Spinal cord (tissue), 10 donors: ENCODE measurements around the gene DGKB. TPM values are rescaled to one million over a fixed set of nuclear protein-coding genes. Genes with fewer than 3 reads are reported as not detected.

ENCODE experiments used
- DNase-seq, 6 donors: peaks; one replicate each; pipeline versions ENCODE4 v3.0.0 to v3.0.0-alpha.2; 2013 to 2015; ENCODE audit warnings: low spot score in 6 of 6, low read depth in 4 of 6
- H3K27ac ChIP-seq: one replicate; pipeline ENCODE4 v1.5.1; 2013; ENCODE audit warnings: low read depth, low read length, control low read depth
- H3K27me3 ChIP-seq: one replicate; pipeline ENCODE4 v1.6.1; 2013; ENCODE audit warnings: low read length; ENCODE audit not compliant: control insufficient read depth, insufficient read depth
- H3K36me3 ChIP-seq: one replicate; pipeline ENCODE4 v1.6.1; 2013; ENCODE audit warnings: low read length; ENCODE audit not compliant: control insufficient read depth, insufficient read depth
- H3K4me1 ChIP-seq: one replicate; pipeline ENCODE4 v1.6.1; 2013; ENCODE audit warnings: low read length; ENCODE audit not compliant: control insufficient read depth, insufficient read depth
- H3K4me3 ChIP-seq: one replicate; pipeline ENCODE4 v1.5.1; 2013; ENCODE audit warnings: low read depth, low read length, control low read depth
- H3K9me3 ChIP-seq: one replicate; pipeline ENCODE4 v1.6.1; 2013; ENCODE audit warnings: low read length; ENCODE audit not compliant: control insufficient read depth, insufficient read depth
- WGBS: methylation state at CpG from one replicate; pipeline ENCODE4 v1.1.5; 2013; ENCODE audit warnings: missing lambda C conversion rate; ENCODE audit not compliant: insufficient coverage; 5-methylcytosine and 5-hydroxymethylcytosine counted together
- polyA plus RNA-seq, 2 donors: library from polyadenylated mRNA; unstranded; fragments of 120-200 nt; gene quantifications; one replicate each; pipeline ENCODE4 v1.2.1, GENCODE V29; 2013; ENCODE audit not compliant: insufficient read length in 2 of 2
- total RNA-seq, 2 donors: library from RNA; depleted of rRNA in 1 of 2; stranded (reverse); fragments of 120-200 nt in 1 of 2; fragments of >200 nt in 1 of 2; gene quantifications; one replicate each; pipeline versions ENCODE4 v1.2.3 to v1.2.4, GENCODE V29; 2013 to 2014
- donor health status: healthy.

Gene DGKB
- total and polyA plus RNA-seq, 4 donors: 13.6 to 31.4 (median 20.2) TPM

DNA sequence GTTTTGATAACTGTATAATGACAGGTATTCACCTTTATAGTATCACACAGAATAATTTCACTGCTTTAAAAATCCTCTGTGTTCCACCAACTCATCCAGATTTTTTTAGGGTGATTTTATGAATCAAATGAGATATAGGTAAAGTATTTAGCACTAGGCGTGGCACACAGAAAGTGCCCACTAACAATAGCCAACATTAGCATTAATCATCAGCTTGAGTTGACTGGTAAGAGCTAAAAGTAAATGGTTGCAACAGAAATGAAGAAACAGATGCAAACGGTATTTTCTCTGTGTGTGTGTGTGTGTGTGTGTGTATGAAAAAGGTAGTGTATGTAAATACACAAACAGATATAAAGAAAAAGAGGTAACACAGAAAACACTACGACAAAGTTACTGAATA lies 534.3 kb downstream of the DGKB start:
- H3K9me3 ChIP-seq: no peaks in the 10 kb centered on the region
- WGBS: no CpG with 5 or more reads among the region's 3 CpGs
- H3K4me1 ChIP-seq: no peaks in the 10 kb centered on the region
- H3K27ac ChIP-seq: no peak overlapping the region
- DNase-seq: no peak
- H3K4me3 ChIP-seq: no peak overlapping the region
- H3K27me3 ChIP-seq: no peaks in the 10 kb centered on the region
- no peaks in the 10 kb centered on the region for H3K36me3 ChIP-seq

DNA sequence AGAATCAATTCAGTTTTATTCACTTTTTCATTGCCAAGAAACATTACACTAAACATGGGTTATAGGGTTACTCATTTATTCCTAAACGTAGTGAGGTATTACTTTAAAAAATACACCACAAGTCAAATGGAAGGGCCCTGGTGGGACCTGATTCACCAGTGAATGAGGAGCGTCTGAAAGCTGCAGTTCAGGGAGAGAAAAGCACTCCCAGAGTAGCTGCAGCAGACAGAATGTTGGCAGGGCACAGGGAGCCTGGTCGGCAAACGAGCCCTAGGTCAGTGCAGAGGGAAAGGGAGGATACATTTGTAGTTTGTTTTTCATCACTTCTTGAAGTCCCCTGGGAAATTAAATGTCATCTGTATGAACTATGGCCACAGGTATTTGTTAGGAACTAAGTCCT lies 551.4 kb downstream of the DGKB start:
- Histone ChIP-seq H3K27me3 (no peaks in the 10 kb centered on the region), H3K9me3 (no peaks in the 10 kb centered on the region), H3K4me3 (no peak overlapping the region), H3K27ac (no peak overlapping the region), H3K36me3 (no peaks in the 10 kb centered on the region), H3K4me1 (no peaks in the 10 kb centered on the region)
- DNase-seq: peak in 2 of 6 donors; percentile 14 to 26
- WGBS: 20% methylated on average over 3 of the region's 4 CpGs

DNA sequence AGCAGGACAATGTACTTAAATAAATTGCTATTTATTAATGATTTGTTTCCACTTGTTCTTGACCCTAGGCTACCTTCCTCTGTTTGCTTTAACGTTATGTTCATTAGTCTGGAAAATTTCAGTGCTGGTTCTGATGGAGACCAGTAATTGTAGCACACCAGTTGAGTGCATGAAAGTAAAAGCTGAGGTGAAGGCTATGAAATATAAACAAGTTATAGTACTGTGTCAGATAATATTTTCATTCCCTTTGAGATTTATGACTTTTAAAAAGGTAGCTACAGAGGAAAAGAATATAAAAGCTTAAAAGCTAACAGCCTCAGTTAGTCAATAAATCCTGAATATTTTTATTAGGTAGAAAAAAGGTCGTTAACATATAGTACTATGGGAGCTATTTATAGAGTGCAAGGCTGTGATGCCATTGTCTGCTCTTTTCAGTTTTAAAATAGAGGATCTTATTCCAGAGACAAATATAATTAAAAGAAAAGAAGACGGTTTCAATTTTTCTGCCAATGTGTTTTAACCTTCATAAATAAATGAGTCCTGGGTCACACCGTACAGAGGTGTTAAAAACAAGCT lies 561.3 kb downstream of the DGKB start:
- Histone ChIP-seq H3K4me3 (no peak overlapping the region), H3K4me1 (no peaks in the 10 kb centered on the region), H3K27ac (no peak overlapping the region), H3K36me3 (no peaks in the 10 kb centered on the region), H3K9me3 (no peaks in the 10 kb centered on the region), H3K27me3 (no peaks in the 10 kb centered on the region)
- DNase-seq: no peak
- no CpG with 5 or more reads among the region's 4 CpGs for WGBS

DNA sequence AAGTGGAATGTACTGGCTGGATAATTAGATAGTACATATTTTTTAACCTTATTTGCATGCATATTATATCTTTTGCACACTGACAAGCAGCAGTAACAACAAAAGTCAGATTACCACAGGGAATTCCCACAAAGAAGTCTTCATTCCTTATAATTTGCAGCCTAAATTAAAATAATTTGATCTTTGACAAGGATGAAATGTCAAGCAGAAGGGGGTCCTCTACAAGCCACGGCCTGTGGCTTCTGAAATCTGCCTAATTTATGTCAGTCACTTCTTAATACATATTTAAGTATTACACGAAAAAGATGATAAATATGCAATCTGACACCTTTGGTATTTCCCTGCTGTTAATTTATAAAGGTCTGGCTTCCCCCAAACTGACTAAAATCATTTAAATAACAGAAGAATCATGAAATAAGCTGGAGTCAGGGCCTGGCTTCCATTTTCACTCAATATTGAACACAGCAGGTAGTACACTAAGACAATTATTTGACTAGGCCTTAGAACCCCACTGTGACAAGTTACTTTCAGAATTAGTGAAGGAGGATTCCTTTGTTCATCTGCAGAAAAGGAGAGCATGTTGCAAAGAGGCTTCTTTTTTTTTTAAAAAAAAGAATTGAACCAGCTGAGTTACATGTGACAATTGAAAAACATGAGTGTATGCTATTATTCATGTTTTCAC lies 562.0 kb downstream of the DGKB start:
- Histone ChIP-seq H3K27ac (no peak overlapping the region), H3K4me1 (no peaks in the 10 kb centered on the region), H3K4me3 (no peak overlapping the region), H3K27me3 (no peaks in the 10 kb centered on the region), H3K36me3 (no peaks in the 10 kb centered on the region), H3K9me3 (no peaks in the 10 kb centered on the region)
- DNase-seq: peak in 2 of 6 donors; percentile 50 to 56
- no CpG with 5 or more reads among the region's 2 CpGs for WGBS

DNA sequence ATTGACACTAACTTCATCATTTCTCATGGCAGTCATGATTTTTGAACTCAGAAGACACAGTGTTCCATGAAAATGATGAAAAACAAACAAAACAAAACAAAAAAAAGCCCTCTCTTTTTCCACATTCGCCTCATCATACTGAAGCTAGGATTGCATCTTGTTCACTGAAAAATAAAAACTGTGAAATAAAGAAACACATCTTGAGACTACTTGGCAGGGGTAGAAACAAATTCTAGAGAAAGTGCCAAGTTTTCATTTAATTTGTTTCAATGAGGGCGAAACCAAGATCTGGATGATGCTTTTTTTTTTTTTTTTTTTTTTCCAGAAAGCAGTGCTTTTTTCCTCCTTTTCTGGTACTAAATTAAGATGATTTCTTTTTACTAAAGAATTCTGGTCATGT lies 562.7 kb downstream of the DGKB start:
- no CpG with 5 or more reads among the region's 2 CpGs for WGBS
- no peak overlapping the region for H3K4me3 ChIP-seq
- H3K27me3 ChIP-seq: no peaks in the 10 kb centered on the region
- no peaks in the 10 kb centered on the region for H3K9me3 ChIP-seq
- no peaks in the 10 kb centered on the region for H3K4me1 ChIP-seq
- no peak overlapping the region for H3K27ac ChIP-seq
- H3K36me3 ChIP-seq: no peaks in the 10 kb centered on the region
- DNase-seq: peak in 1 of 6 donors; percentile 65

DNA sequence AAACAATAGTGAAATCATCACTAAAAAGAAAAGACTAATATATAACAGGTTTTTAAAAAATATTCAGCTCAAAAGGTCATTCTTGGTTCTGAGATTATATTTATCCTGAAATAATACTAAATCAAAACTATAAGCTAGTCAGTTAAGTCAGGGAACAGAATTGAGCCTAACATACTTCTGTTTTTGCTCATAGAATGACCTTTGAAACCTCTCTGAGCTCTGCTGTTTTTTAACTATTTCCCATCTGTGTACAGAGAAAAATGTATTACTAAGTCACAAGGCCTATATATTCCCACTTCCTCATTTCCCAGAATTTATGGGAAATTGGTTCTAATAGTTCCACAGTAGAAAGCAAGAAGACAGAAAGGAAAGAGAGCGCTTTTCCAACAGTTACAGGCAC lies 566.3 kb downstream of the DGKB start:
- no peaks in the 10 kb centered on the region for H3K9me3 ChIP-seq
- no peaks in the 10 kb centered on the region for H3K4me1 ChIP-seq
- H3K27me3 ChIP-seq: no peaks in the 10 kb centered on the region
- WGBS: 100% methylated on average over 1 of the region's 1 CpG
- H3K27ac ChIP-seq: no peak overlapping the region
- no peaks in the 10 kb centered on the region for H3K36me3 ChIP-seq
- no peak for DNase-seq
- H3K4me3 ChIP-seq: no peak overlapping the region

DNA sequence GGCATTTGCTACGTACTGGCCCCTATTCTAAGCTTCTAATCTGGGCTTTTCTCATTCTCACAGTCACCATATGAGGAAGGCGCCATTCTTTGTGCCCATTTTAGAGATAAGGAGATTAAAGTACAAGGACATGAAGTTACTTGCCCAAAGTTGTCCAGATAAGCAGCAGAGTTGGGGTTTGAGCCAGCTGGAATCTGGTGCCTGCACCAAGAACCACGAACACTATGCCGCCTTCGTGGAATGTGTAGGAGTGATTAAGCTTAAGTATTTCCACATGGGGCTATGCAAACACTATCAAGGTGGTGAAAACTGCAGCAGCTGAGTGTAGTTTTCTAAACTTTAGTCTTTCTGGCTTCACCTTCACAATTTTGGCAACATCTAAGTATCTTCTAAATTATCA lies 570.4 kb downstream of the DGKB start:
- Histone ChIP-seq H3K4me3 (no peak overlapping the region), H3K4me1 (no peaks in the 10 kb centered on the region), H3K36me3 (no peaks in the 10 kb centered on the region), H3K9me3 (no peaks in the 10 kb centered on the region), H3K27me3 (no peaks in the 10 kb centered on the region), H3K27ac (no peak overlapping the region)
- WGBS: 54% methylated on average over 3 of the region's 5 CpGs
- no peak for DNase-seq

DNA sequence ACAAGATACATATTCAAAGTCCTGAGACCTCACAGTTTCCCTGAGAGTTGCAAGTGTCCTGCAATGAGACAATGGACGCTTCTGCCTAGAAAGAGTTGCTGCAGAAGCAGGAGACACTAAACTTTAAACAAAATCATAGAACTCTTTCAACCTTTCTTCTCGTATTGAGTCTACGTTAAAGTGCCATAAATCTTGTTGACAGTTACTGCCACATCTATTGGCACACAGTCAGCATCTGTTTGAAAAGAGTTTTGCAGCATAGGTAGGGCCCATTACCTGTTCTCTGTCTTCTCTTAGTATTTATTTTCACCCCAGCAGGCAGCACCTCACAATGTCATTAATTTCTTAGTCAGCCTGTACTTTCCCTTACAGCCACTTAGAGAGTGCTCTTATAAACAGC lies 577.8 kb downstream of the DGKB start:
- no CpG with 5 or more reads among the region's 3 CpGs for WGBS
- Histone ChIP-seq H3K4me1 (no peaks in the 10 kb centered on the region), H3K9me3 (peaks cover 2% of the 10 kb centered on the region), H3K36me3 (no peaks in the 10 kb centered on the region), H3K27me3 (no peaks in the 10 kb centered on the region), H3K27ac (no peak overlapping the region), H3K4me3 (no peak overlapping the region)
- no peak for DNase-seq

DNA sequence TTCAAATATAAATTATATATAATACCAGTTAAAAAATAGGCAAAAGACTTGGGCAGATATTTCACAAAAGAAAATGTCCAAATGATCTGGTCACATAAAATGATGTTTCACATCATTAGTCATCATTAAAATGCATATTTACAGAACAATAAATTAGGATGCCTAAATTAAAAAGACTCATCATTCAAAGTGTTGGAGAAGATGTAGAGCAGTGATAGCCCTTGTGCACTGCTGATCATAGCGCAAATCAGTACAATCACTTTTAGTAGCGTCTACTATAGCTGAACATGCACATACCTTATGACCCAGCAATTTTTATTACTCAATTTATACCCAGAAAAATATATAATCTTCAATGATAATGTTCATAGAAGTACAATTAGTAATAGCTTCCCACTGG lies 579.8 kb downstream of the DGKB start:
- no peaks in the 10 kb centered on the region for H3K27me3 ChIP-seq
- no peak for DNase-seq
- no peaks in the 10 kb centered on the region for H3K36me3 ChIP-seq
- H3K27ac ChIP-seq: no peak overlapping the region
- no peak overlapping the region for H3K4me3 ChIP-seq
- H3K4me1 ChIP-seq: no peaks in the 10 kb centered on the region
- peaks cover 2% of the 10 kb centered on the region for H3K9me3 ChIP-seq
- no CpG with 5 or more reads among the region's 2 CpGs for WGBS

DNA sequence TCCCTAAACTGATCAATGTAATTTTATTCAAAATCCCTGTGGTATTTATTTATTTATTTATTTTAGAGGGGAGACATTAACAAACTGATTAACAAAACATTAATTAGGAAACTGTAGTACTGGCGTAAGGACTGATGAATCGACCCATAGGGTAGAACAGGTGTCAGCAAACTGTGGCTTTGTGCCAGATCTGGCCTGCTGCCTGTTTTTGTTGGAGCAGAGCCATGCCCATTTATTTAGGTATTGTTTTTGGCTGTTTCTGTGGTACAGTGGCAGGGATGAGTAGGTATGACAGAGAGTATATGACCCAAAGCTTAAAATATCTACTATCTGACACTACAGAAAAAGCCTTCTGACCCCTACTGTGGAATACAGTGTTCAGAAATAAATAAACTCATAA lies 580.6 kb downstream of the DGKB start:
- H3K27me3 ChIP-seq: no peaks in the 10 kb centered on the region
- DNase-seq: peak in 2 of 6 donors; percentile 11 to 54
- H3K4me1 ChIP-seq: no peaks in the 10 kb centered on the region
- no peaks in the 10 kb centered on the region for H3K36me3 ChIP-seq
- H3K4me3 ChIP-seq: no peak overlapping the region
- H3K27ac ChIP-seq: no peak overlapping the region
- H3K9me3 ChIP-seq: peaks cover 2% of the 10 kb centered on the region
- WGBS: 38% methylated on average over 2 of the region's 2 CpGs
